Spinal cord (tissue), 10 donors: Measurements from ENCODE around the gene PLD3. TPM values are rescaled to one million over a fixed set of nuclear protein-coding genes. Genes with fewer than 3 reads are reported as not detected.

ENCODE experiments used
- DNase-seq, 6 donors: peaks; one replicate each; pipeline versions ENCODE4 v3.0.0 to v3.0.0-alpha.2; 2013 to 2015; ENCODE audit warnings: low spot score in 6 of 6, low read depth in 4 of 6
- H3K27ac ChIP-seq: one replicate; pipeline ENCODE4 v1.5.1; 2013; ENCODE audit warnings: low read depth, low read length, control low read depth
- H3K27me3 ChIP-seq: one replicate; pipeline ENCODE4 v1.6.1; 2013; ENCODE audit warnings: low read length; ENCODE audit not compliant: control insufficient read depth, insufficient read depth
- H3K36me3 ChIP-seq: one replicate; pipeline ENCODE4 v1.6.1; 2013; ENCODE audit warnings: low read length; ENCODE audit not compliant: control insufficient read depth, insufficient read depth
- H3K4me1 ChIP-seq: one replicate; pipeline ENCODE4 v1.6.1; 2013; ENCODE audit warnings: low read length; ENCODE audit not compliant: control insufficient read depth, insufficient read depth
- H3K4me3 ChIP-seq: one replicate; pipeline ENCODE4 v1.5.1; 2013; ENCODE audit warnings: low read depth, low read length, control low read depth
- H3K9me3 ChIP-seq: one replicate; pipeline ENCODE4 v1.6.1; 2013; ENCODE audit warnings: low read length; ENCODE audit not compliant: control insufficient read depth, insufficient read depth
- WGBS: methylation state at CpG from one replicate; pipeline ENCODE4 v1.1.5; 2013; ENCODE audit warnings: missing lambda C conversion rate; ENCODE audit not compliant: insufficient coverage; 5-methylcytosine and 5-hydroxymethylcytosine counted together
- long read RNA-seq, 4 donors: transcript quantifications; one replicate each; lab custom pipeline, GENCODE V29; 2026
- polyA plus RNA-seq, 2 donors: library from polyadenylated mRNA; unstranded; fragments of 120-200 nt; gene quantifications; one replicate each; pipeline ENCODE4 v1.2.1, GENCODE V29; 2013; ENCODE audit not compliant: insufficient read length in 2 of 2
- total RNA-seq, 2 donors: library from RNA; depleted of rRNA in 1 of 2; stranded (reverse); fragments of 120-200 nt in 1 of 2; fragments of >200 nt in 1 of 2; gene quantifications; one replicate each; pipeline versions ENCODE4 v1.2.3 to v1.2.4, GENCODE V29; 2013 to 2014
- donor health status: healthy.

The PLD3 gene, protein sequence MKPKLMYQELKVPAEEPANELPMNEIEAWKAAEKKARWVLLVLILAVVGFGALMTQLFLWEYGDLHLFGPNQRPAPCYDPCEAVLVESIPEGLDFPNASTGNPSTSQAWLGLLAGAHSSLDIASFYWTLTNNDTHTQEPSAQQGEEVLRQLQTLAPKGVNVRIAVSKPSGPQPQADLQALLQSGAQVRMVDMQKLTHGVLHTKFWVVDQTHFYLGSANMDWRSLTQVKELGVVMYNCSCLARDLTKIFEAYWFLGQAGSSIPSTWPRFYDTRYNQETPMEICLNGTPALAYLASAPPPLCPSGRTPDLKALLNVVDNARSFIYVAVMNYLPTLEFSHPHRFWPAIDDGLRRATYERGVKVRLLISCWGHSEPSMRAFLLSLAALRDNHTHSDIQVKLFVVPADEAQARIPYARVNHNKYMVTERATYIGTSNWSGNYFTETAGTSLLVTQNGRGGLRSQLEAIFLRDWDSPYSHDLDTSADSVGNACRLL
- total RNA-seq (100 to 1,000 TPM; 257 to 394 TPM), polyA plus RNA-seq (100 to 1,000 TPM; 449 to 522 TPM)
- long read RNA-seq, donor 1, transcript PLD3-207 (13 exons, 2,140 nt) = minor isoform, 8 of 228 reads
- long read RNA-seq, donor 1, transcript PLD3-213 (3 exons, 750 nt) = major isoform, 27 of 228 reads
- long read RNA-seq, donor 1, partial matches to known transcripts = 152 of 228 reads
- long read RNA-seq, donor 1, other reads (novel, unspliced or antisense) = 40 of 228 reads
- long read RNA-seq, donor 2, transcript PLD3-213 (3 exons, 750 nt) = major isoform, 8 of 52 reads
- long read RNA-seq, donor 2, partial matches to known transcripts = 40 of 52 reads
- long read RNA-seq, donor 2, other reads (novel, unspliced or antisense) = 0 of 52 reads
- long read RNA-seq, donor 3, transcript PLD3-207 (13 exons, 2,140 nt) = minor isoform, 7 of 143 reads
- long read RNA-seq, donor 3, transcript PLD3-213 (3 exons, 750 nt) = major isoform, 9 of 143 reads
- long read RNA-seq, donor 3, partial matches to known transcripts = 114 of 143 reads
- long read RNA-seq, donor 3, other reads (novel, unspliced or antisense) = 8 of 143 reads
- long read RNA-seq, donor 4, transcript PLD3-213 (3 exons, 750 nt) = major isoform, 17 of 162 reads
- long read RNA-seq, donor 4, transcript PLD3-215 (4 exons, 694 nt) = minor isoform, 6 of 162 reads
- long read RNA-seq, donor 4, transcript PLD3-207 (13 exons, 2,140 nt) = minor isoform, 7 of 162 reads
- long read RNA-seq, donor 4, partial matches to known transcripts = 123 of 162 reads
- long read RNA-seq, donor 4, other reads (novel, unspliced or antisense) = 5 of 162 reads

DNA sequence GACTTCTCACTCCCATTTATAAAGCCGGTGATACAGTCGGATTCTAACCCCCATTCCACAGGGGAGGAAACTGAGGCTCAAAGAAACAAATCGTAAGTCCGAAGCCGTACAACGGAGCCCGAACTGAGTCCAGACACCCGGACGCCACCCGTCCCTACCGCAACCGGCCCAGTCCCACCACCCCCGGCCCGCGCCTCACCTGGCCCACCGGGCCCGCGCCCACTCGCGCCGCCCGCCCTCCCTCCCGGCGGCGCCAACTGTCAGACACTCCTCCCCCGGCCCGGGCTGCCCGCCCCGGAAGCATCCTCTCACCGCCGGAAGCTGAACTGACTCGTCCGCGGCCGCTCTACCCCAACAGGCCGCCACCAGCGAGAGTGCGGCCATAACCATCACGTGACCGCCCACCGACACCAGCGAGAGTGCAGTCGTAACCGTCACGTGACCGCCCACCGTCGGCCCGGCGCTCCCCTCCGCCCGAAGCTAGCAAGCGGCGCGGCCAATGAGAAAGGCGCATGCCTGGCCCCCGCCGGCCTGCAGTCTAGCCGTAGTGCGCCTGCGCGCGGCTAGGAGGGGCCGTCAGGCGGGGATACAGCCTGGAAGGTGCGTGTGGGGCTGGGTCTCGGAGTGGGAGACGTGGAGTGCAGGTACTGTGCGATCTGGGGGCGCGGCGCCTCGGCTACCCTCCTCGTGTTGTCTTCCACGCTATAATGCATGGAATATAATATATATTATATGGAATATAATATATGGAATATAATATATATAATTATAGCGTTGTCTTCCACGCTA is at the start of gene PLD3, which contains the start of gene C19orf47:
Gene PLD3, plus strand, starts transcription at position 571 of the 789 bp plus-strand sequence. CDS start 17,789 bp downstream, outside the sequence.
Gene C19orf47, minus strand, starts transcription at position 273 of the 789 bp plus-strand sequence. CDS start 6,540 bp downstream, outside the sequence.
- WGBS = under 1% methylated on average over 62 of the region's 77 CpGs
- DNase-seq = peak; percentile 90 to 100 (median 97)
- Histone ChIP-seq H3K27me3 (no peaks in the 10 kb centered on the region), H3K27ac (peak within 1 kb of the TSS; percentile 25), H3K4me3 (peak within 1 kb of the TSS; percentile 70), H3K4me1 (peaks cover 17% of the 10 kb centered on the region), H3K9me3 (no peaks in the 10 kb centered on the region), H3K36me3 (peaks cover 3% of the 10 kb centered on the region)

DNA sequence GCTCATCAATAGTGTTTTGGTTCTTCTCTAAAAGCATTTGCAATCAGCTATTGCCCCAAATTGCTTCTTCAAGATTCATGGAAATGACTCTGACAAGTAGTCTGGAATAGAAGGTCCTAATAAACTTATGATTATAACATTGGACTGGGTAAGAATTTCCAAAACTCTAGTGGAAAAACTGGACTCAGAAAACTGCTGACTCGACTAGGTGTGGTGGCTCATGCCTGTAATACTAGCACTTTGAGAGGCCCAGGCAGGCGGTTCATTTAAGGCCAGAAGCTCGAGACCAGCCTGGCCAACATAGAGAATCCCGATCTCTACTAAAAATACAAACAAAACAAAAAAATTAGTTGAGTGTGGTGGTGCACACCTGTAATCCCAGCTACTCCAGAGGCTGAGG is 47.8 kb upstream of the PLD3 start:
- H3K27me3 ChIP-seq = no peaks in the 10 kb centered on the region

DNA sequence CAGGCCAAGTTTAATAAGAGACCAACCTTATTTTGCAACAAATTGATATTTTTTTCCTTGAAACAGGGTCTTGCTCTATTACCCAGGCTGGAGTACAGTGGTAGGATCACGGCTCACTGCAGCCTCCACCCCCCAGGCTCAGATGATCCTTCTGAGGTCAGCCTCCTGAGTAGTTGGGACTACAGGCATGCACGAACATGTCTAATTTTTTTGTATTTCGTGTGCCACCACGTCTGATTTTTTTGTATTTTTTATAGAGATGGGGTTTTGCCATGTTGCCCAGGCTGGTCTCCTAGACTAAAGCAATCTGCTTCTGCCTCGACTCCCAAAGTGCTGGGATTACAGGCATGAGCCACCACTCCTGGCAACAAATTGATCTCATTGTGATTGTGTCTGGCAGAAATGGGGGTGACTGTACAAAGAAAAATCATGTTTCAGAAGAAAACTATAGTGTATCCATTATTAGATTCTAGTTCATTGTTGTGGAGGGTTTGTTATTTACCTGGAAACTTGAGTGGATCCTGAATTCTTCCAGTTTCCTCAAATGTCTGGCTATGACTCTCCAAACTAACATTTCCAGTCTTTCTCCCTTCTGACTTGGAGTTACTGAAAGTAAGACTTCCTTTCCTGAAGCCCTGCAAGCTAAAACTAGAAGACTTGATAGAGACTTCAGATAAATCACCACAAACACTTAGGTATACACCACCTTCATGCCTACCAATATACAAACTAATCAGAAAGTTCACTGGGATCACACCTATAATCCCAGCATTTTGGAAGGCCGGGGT is 46.1 kb upstream of the PLD3 start:
- 87% methylated on average over 6 of the region's 6 CpGs for WGBS
- H3K36me3 ChIP-seq = no peaks in the 10 kb centered on the region

More for the DNA sequence above, 47.8 kb upstream of the PLD3 start:
- no peak overlapping the region for H3K4me3 ChIP-seq
- DNase-seq = no peak
- no peaks in the 10 kb centered on the region for H3K4me1 ChIP-seq
- no peaks in the 10 kb centered on the region for H3K9me3 ChIP-seq
- 100% methylated on average over 3 of the region's 4 CpGs for WGBS
- no peak overlapping the region for H3K27ac ChIP-seq
- H3K36me3 ChIP-seq = no peaks in the 10 kb centered on the region

DNA sequence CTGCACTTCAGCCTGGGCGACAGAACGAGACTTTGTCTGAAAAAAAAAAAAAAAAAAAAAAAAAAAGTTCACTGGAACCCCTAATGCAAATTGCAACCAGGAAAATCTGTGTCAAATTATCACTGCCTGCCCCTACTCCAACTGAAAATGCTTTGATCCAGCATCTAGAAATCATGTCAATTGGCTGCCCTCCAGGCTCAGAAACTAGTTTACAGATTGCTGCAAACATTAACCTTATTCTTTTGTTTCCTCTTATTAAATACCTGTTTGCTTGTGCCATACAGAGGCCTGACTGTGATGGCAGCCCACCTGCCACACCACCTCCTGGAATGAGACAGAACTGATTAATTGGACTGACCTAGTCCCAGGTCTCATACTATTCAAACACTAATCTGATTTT is 44.7 kb upstream of the PLD3 start:
- H3K9me3 ChIP-seq = no peaks in the 10 kb centered on the region
- no peaks in the 10 kb centered on the region for H3K27me3 ChIP-seq
- no peak overlapping the region for H3K4me3 ChIP-seq
- H3K27ac ChIP-seq = no peak overlapping the region
- H3K36me3 ChIP-seq = no peaks in the 10 kb centered on the region
- no peaks in the 10 kb centered on the region for H3K4me1 ChIP-seq
- DNase-seq = no peak
- WGBS = no CpG with 5 or more reads among the region's 2 CpGs

More for the DNA sequence above, 46.1 kb upstream of the PLD3 start:
- Histone ChIP-seq H3K27ac (no peak overlapping the region), H3K4me3 (no peak overlapping the region), H3K9me3 (no peaks in the 10 kb centered on the region), H3K4me1 (no peaks in the 10 kb centered on the region), H3K27me3 (no peaks in the 10 kb centered on the region)
- DNase-seq = no peak

DNA sequence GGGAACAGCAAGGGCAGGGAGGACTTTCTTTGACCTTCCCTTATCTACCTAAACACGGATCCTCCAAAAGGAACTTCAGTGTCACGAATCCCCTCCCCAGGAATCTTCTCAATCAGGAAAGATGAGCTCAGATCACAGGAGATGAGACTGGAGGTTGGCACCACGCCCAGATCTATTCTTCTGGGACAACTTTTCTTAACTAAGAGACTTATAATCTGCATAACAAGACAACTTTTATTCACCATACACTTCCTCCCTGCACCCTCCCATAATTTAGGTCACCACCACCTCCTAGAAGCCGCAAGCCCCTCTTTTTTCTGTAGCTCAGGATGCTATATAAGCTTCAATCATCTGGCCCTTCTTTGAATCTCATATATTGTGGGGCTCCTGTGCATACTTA is 44.2 kb upstream of the PLD3 start:
- Histone ChIP-seq H3K27me3 (no peaks in the 10 kb centered on the region), H3K4me1 (no peaks in the 10 kb centered on the region), H3K36me3 (no peaks in the 10 kb centered on the region), H3K9me3 (no peaks in the 10 kb centered on the region), H3K4me3 (no peak overlapping the region), H3K27ac (no peak overlapping the region)
- peak in 1 of 6 donors; percentile 10 for DNase-seq
- 47% methylated on average over 4 of the region's 4 CpGs for WGBS

DNA sequence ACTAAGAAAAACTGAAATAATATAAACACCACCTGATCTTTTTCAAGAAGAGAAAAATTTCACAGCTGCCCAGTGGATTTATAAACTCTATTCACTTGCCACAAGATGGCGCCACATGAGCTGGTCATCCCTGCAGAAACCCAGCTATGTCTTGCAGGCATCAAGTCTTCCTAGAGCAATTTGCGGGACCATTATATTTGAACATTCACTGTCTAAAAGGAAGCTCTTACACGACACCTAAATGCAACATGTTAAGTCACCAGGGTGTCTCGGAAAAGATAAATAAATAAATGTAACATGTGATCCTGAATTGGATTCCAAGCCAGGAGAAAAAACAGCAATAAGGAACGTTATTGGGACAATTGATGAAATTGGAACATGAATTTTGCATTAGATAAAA is 43.1 kb upstream of the PLD3 start:
- no peaks in the 10 kb centered on the region for H3K4me1 ChIP-seq
- H3K27ac ChIP-seq = no peak overlapping the region
- H3K4me3 ChIP-seq = no peak overlapping the region
- H3K27me3 ChIP-seq = no peaks in the 10 kb centered on the region
- no peaks in the 10 kb centered on the region for H3K9me3 ChIP-seq
- H3K36me3 ChIP-seq = no peaks in the 10 kb centered on the region
- DNase-seq = peak; percentile 44 to 96 (median 73)
- 60% methylated on average over 1 of the region's 5 CpGs for WGBS

DNA sequence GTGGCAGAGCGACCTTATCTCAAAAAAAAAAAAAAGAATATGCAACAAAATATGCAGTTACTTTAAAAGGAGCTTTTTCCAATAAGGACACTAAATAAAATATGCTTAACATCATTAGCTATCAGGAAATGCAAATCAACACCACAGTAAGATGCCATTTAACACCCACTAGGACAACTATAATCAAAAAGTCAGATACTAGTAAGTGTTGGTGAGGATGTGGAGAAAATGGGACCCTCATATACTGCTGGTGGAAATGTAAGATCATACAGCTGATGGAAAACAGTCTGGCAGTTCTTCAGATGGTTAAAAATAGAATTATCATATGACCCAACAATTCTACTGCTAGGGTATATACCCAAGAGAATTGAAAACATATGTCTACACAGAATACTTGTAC is 38.8 kb upstream of the PLD3 start:
- Histone ChIP-seq H3K36me3 (no peaks in the 10 kb centered on the region), H3K4me1 (no peaks in the 10 kb centered on the region), H3K27me3 (no peaks in the 10 kb centered on the region), H3K9me3 (no peaks in the 10 kb centered on the region), H3K4me3 (no peak overlapping the region), H3K27ac (no peak overlapping the region)
- whole genome bisulfite sequencing = no CpG with 5 or more reads among the region's 1 CpG
- DNase-seq = no peak

DNA sequence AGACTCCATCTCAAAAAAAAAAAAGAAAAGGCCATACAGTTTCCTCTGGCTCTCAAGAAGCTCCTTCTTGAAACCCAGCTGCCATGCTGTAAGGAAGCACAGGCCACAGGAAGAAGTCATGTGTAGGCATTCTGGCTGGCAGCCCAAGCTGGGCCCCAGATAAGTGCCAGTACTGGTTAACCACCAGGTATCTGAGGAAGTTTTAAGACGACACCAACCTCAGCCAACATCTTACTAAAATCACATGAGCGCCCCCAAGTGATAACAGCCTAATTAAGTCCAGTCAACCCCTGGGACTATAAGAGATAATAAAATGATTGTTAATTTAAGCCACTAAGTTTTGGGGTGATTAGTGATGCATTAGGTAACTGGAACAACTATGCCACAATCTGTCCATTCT is 36.0 kb upstream of the PLD3 start:
- Histone ChIP-seq H3K36me3 (peaks cover 3% of the 10 kb centered on the region), H3K4me3 (no peak overlapping the region), H3K9me3 (no peaks in the 10 kb centered on the region), H3K27ac (no peak overlapping the region), H3K27me3 (no peaks in the 10 kb centered on the region), H3K4me1 (no peaks in the 10 kb centered on the region)
- DNase-seq = no peak
- no CpG with 5 or more reads among the region's 2 CpGs for WGBS
